GM21528 (cell line): ENCODE results near the gene VGLL1.

Experiments used
- ATAC-seq: cut with Tn5 transposase; IDR thresholded peaks from one replicate; pipeline ENCODE4 v1.9.1; 2021; ENCODE audit warnings: mild to moderate bottlenecking, moderate library complexity; ENCODE audit not compliant: unreplicated experiment, low FRiP score

The VGLL1 gene

DNA sequence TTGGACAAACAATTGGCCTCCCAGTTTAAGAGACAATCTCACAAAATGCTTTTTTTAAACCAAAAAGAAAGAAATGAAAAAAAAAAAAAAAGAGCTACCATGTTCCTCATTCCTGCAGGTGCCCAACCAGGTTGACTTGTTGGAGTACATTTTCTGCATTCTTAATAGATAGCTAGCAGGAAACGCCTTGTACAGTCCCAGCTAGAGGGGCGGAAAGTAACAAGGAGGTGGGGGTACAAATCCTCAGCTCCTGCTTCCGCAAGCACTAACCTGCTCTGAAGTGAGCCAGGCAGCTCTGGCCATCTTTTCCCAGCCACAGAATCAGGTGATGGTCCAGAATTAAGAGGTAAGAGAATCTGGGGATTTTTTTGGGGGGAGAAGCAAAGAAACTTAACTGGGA is at the start of gene VGLL1:
Gene VGLL1 (plus strand): TSS at position 265 of the 400 bp plus-strand sequence. CDS start 3,806 bp downstream, outside the sequence.
- no peak for ATAC-seq

GRCh38 chrX:136487647-136488046 is 44.4 kb upstream of the VGLL1 start, which contains the start of gene BRS3:
Gene BRS3 (plus strand): TSS chrX:136487947. CDS start chrX:136488115, 168 bp downstream.
- no peak for ATAC-seq

DNA sequence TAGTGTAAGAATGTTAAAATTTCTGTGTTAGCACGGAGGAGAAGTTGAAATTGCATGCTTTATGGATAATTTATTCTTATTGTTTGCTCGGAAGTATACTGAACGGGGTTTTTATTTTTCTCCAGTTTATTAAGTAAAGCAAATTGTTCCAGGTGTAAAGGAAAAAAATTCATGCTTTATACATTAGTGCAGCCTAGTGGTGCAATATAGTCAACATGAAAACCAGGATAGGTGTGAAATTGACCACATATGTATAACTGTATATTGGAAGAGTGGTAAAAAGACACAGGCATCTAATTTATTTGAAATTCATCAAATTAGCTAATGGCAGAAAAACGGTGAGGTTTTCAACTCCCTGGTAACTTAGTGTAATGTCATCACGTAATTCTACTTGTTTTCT is 43.3 kb upstream of the VGLL1 start:
- no peak for ATAC-seq

DNA sequence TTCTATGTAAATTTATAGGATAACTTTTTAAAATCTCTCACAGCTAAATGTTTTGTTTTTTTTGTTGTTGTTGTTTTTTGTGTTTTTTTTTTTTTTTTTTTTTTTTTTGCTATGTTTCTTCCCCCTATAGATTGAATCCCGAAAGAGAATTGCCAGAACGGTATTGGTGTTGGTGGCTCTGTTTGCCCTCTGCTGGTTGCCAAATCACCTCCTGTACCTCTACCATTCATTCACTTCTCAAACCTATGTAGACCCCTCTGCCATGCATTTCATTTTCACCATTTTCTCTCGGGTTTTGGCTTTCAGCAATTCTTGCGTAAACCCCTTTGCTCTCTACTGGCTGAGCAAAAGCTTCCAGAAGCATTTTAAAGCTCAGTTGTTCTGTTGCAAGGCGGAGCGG is 40.2 kb upstream of the VGLL1 start:
- ATAC-seq: no peak

GRCh38 chrX:136493011-136493410 is 39.0 kb upstream of the VGLL1 start:
- ATAC-seq: no peak

GRCh38 chrX:136495043-136495442 is 37.0 kb upstream of the VGLL1 start:
- ATAC-seq: no peak

DNA sequence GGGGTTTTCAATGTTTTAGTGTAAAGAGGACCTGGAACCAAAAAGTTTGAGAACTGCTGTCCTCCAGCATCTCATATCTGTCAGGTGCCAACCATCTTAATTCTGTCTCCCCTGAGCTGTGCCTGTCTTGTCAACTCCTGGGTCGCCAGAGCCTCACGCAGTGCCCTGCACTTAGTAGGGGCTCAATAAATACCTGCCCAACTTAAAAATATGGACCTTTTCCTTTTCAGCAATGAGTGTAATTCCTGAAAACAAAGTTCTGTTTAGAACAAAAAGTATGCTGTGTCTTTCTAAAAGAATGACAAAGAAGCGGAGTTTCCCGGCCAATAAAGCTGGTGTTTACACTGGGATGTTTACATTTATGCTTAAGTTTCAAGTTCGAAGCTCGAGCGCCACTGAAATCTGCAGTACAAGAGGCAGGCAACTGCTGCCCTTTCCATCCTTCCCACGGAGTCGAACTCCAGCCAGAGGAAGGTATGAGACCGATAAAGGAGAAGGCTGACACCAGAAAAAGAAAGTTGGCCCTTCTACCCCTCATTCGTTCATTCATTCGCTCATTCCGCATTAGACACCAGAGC is 35.7 kb upstream of the VGLL1 start:
- ATAC-seq: no peak

DNA sequence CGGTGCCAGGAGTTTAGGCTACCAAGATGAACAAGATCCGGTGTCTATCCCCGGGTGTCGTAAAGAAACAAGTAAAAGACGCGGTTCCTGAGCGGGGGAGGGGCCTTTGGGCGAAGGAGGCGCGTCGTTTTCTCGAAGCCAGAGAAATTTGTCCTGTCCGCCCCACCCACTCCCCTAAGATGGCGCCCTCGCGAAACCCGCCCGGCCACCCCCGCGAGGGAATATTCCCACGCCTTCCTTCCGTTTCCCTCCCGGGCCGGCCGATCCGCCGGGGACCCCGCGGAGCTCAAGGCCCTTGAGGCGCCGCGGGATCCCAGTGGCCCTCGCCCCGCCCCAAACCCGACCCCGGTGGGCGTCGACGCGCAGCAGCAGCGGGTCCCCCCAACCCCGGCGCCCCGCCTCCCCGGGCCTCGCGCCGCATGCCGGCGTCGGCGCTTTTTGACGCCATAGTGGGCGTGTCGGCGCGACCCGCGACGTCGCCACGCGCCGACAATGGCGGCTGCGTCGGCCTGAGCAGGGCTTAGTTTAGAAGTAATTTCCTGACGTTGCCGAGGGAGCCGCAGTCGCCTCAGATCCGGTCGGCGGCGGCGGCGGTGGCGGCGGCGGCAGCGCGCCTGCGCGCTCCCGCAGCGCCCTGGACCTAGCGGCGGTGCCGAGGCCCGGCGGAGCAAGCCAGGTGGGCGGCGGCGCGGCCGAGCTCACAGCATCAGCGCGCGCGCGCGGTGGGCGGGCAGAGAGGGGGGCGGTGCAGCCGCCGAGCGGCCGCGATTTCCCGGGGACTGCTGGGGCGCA is 35.1 kb upstream of the VGLL1 start:
- ATAC-seq: peak; percentile 82

DNA sequence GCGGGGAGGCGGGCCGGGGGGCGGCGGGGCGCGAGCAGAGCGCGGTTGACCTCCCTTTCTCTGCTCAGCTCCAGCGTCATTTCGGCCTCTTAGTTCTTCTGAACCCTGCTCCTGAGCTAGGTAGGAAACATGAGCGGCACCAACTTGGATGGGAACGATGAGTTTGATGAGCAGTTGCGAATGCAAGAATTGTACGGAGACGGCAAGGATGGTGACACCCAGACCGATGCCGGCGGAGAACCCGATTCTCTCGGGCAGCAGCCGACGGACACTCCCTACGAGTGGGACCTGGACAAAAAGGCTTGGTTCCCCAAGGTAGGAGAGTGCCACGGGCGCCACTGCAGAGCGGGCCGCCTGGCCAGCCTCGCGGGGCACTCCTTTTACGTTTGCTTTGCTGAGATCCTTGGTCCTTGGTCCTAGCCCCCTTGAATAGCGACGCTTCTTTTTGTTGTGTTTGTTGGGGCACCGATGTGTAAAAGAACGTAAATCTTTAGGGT is 34.4 kb upstream of the VGLL1 start, which contains the start of gene HTATSF1:
Gene HTATSF1 (plus strand): TSS at position 37 of the 497 bp plus-strand sequence. CDS start 93 bp downstream, at position 130.
- ATAC-seq: peak; percentile 43

DNA sequence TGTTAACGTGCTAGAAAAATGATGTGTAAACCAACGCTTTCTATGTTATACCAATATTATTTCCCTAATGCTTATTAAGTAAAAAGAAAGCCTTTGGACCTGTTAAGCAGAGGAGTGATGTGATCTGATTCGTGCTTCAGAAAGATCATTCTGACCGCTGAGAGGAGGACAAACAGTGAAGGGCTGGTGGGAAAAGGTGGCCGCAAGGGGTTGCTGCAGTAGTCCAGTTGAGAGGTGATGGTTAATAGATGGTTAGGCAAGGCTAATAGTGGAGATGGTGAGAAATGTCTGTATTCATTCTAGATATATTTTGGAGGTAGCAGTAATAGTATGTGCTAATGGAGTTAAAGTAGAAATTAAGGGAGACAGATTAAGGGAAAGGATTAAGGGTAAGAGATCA is 12.9 kb upstream of the VGLL1 start:
- ATAC-seq: no peak

DNA sequence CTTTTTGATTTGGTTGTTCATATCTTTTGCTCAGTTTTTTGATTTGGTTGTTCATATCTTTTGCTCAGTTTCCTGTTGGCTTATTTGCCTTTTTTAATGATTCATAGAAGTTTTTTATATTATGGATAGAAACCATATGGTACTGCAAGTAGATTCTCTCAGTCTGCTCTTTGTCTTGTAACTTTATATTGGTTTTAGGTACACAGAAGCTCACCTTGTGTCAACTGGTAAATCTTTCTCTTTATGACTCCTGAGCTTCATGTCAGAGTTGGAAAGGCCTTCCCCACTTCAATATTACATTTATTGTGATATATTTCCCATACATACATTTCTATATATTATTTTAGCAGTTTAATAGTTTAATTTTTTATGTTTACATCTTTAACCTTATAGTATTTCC is 8.2 kb upstream of the VGLL1 start:
- ATAC-seq: no peak

DNA sequence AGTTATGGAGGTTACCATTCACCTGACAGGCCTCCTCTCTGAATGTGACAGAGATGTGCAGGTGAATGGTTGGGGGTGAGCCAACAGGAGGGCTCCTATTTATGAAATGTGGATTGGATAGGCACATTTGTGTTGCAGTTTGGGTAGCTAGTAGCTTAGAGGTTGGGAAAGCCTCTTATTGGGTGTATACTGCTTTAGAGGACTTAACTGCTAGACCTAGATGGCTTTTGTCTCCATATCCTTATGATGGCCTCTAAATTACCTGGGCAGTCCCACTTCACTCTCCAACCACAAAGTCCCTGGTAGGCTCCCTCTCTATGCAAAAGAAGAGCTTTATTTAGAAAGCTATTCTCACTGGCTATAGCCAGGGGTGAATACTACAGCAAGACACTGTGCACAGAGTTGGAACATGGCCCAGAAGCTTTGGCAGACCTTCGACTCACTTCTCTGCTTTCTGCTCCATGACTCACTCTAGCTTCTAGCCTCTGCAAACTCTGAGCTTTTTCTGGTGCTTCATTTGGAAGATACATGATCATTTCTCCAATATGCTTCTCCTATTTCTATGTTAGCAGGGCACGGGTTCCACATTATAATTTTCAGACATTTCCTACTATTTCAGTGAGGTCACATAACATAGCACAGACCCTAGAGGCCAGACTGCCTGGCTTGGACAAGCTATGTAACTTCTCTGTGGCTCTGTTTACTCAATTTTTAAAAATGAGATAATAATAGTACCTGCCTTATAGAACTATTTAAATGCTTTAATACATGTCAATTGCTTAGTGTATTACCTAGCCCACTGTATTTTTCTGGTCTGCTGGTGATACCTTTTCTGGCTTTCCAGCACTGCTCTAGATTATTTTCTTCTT is 6.0 kb upstream of the VGLL1 start:
- no peak for ATAC-seq

GRCh38 chrX:136528645-136529315 is 3.2 kb upstream of the VGLL1 start:
- ATAC-seq: no peak

- no peak for ATAC-seq
Measured at GRCh38 chrX:136529795-136530194, 2.2 kb upstream of the VGLL1 start.

- no peak for ATAC-seq
Measured at GRCh38 chrX:136534131-136534530, 2.1 kb downstream of the VGLL1 start.

DNA sequence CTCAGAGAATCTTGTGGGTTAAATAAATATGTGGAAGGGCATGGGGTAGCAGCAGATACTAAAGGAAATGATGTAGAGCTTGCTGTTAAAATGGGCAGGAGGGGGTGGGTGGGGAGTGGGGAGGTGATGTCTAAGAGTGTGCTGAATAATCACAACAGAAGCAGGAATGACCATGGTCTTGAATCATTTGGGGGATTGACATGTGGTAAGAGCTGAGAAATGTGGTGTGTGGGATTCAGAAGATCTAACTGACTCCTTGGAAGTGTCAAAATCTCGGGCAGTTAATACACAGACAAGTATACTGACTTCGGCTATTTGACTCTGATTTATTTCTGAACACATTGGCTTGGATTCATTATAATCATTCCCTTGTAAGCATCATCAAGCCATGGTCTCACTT is 6.8 kb downstream of the VGLL1 start:
- ATAC-seq: no peak

DNA sequence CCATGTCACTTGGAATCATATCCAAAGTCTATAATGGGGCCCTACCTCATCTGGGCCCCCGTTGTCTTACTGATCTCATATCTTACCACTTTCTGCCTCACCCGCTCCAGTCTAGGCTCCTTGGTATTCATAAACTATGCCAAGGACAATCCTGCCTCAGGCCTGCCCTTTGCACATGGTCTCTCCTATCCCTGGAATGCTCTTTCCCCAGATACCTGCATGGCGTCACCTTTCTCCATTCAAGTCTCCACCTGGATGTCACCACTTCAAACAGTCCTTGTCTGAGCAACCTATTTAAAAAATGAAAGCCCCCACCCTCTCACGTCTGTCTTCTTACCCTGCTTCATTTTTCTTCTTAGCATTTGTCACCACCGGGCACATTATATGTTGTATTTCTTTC is 8.2 kb downstream of the VGLL1 start:
- no peak for ATAC-seq

DNA sequence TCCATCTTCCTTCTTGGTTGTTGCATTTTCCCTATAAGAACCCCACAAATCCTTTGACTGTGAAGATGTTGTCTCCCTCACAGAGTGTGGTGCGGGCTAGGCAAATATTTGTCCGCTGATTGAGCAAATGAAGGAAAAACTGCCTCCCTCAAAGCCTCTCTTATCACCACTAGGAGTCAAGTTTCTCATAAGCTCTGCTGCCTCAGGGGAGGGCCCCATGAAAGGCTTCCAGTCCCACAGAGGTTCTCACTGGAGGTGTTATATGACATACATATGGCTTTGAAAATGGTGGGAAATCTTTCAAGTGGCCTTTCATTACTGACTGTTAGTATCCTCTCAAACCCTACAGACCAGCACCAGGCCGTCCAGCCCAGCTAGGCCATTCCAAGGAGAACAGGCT is 9.3 kb downstream of the VGLL1 start:
- ATAC-seq: no peak

GRCh38 chrX:136542281-136542680 is 10.3 kb downstream of the VGLL1 start:
- ATAC-seq: no peak

- ATAC-seq: no peak
Measured at GRCh38 chrX:136546371-136546781, 14.4 kb downstream of the VGLL1 start.
